ENCODE measurements around the gene SMTNL1.

GRCh38 chr11:57513452-57513795 is 24.0 kb upstream of the SMTNL1 start:
- TF ChIP-seq CTCF (IDR thresholded peaks at IDR 0.05) (no peak), POLR2A (IDR thresholded peaks at IDR 0.05) (no peak)
